GM12878 (cell line): ENCODE data around the gene SINHCAF. TPM values are rescaled to one million over a fixed set of nuclear protein-coding genes. Genes with fewer than 3 reads are reported as not detected.

Experiments
- ATAC-seq: fragments of 200-7000 bp; cut with Tn5 transposase; 3 replicates; pipeline ENCODE4 v1.9.1; 2020; ENCODE audit warnings: mild to moderate bottlenecking, moderate library complexity
- BruUV-seq: library from RNA; stranded (reverse); fragments of 400-500 nt; replicated peaks from 2 replicates; lab custom pipeline; 2021; lab: Mats Ljungman, UMichigan
- CTCF ChIA-PET: fragments of 300-600 bp; sonication (Branson Sonifier 250); formaldehyde crosslinking; extraction: SDS; loops from one replicate; lab custom pipeline; 2021; ENCODE audit warnings: inconsistent platforms; lab: Yijun Ruan, JAX
- POLR2A ChIA-PET: fragments of 350-600 bp; formaldehyde crosslinking; extraction: SDS; loops from one replicate; lab custom pipeline; 2021; ENCODE audit warnings: inconsistent platforms; lab: Charles Lee
- RAD21 ChIA-PET: fragments of 300-600 bp; sonication (Branson Sonifier 250); formaldehyde crosslinking; loops from one replicate; lab custom pipeline; 2023; ENCODE audit warnings: antibody characterized with exemption; ENCODE audit not compliant: unreplicated experiment; lab: Charles Lee
- SMC1A ChIA-PET: fragments of 300-600 bp; sonication (Branson Sonifier 250); formaldehyde crosslinking; loops from one replicate; lab custom pipeline; 2023; ENCODE audit not compliant: unreplicated experiment, uncharacterized antibody; lab: Charles Lee
- DNase-seq: peaks from one replicate; pipeline ENCODE4 v3.0.0-alpha.2; 2011; ENCODE audit warnings: low read depth, low spot score
- FAIRE-seq: peaks from 3 replicates; lab custom pipeline; 2011; peaks lifted over from hg19 to GRCh38; lab: Jason Lieb, UNC
- H2AFZ ChIP-seq: 2 replicates; pipeline ENCODE4 v1.6.0; 2011; ENCODE audit warnings: low read depth, low read length, control low read depth; ENCODE audit not compliant: control insufficient read depth
- H3K27ac ChIP-seq: 2 replicates; pipeline ENCODE4 v1.5.1; 2011; ENCODE audit warnings: control low read depth; ENCODE audit not compliant: control insufficient read depth, insufficient read depth
- H3K27me3 ChIP-seq, 2 experiments: replicated peaks in 1 of 2; 2 replicates each; pipeline versions ENCODE4 v1.6.0 to v1.6.1; 2011; ENCODE audit warnings: low read length in 1 of 2; ENCODE audit not compliant: control insufficient read depth in 2 of 2, insufficient read depth in 2 of 2
- H3K36me3 ChIP-seq, 2 experiments: 2 replicates each; pipeline ENCODE4 v1.5.1; 2011; ENCODE audit warnings: low read length in 1 of 2; ENCODE audit not compliant: control insufficient read depth in 2 of 2, insufficient read depth in 2 of 2
- H3K4me1 ChIP-seq: 2 replicates; pipeline ENCODE4 v1.6.1; 2011; ENCODE audit warnings: mild to moderate bottlenecking, low read length, moderate library complexity, mixed read lengths; ENCODE audit not compliant: control insufficient read depth, insufficient read depth
- H3K4me2 ChIP-seq: 2 replicates; pipeline ENCODE4 v1.6.0; 2011; ENCODE audit warnings: control low read depth; ENCODE audit not compliant: control insufficient read depth, insufficient read depth
- H3K4me3 ChIP-seq: fragments of 200-600 bp; sonication (generic); 2 replicates; pipeline ENCODE4 v1.5.1; 2016
- H3K79me2 ChIP-seq: 2 replicates; pipeline ENCODE4 v1.6.0; 2011; ENCODE audit warnings: low read length; ENCODE audit not compliant: control insufficient read depth, insufficient read depth
- H3K9ac ChIP-seq: 2 replicates; pipeline ENCODE4 v1.8.0; 2011; ENCODE audit warnings: low read length, control low read depth, mixed read lengths; ENCODE audit not compliant: control insufficient read depth, insufficient read depth
- H3K9me3 ChIP-seq: replicated peaks from 3 replicates; pipeline ENCODE4 v1.5.1; 2011; ENCODE audit warnings: mild to moderate bottlenecking, low read length; ENCODE audit not compliant: control insufficient read depth, insufficient read depth
- H4K20me1 ChIP-seq: 2 replicates; pipeline ENCODE4 v1.6.0; 2011; ENCODE audit not compliant: control insufficient read depth, insufficient read depth
- DPF2 ChIP-seq: fragments of 450-650 bp; IDR thresholded peaks from 2 replicates; pipeline ENCODE4 v1.6.1; 2017; ENCODE audit warnings: mild to moderate bottlenecking
- ETV6 ChIP-seq, 2 experiments: fragments of 450-650 bp in 1 of 2; IDR thresholded peaks in 1 of 2; conservative IDR thresholded peaks in 1 of 2; 2 replicates each; pipeline ENCODE4 v1.6.1; 2014; ENCODE audit warnings: antibody characterized with exemption in 1 of 2, borderline replicate concordance in 1 of 2, low read depth in 1 of 2, mild to moderate bottlenecking in 1 of 2, moderate library complexity in 1 of 2
- EZH2 ChIP-seq: IDR thresholded peaks from 2 replicates; pipeline ENCODE4 v1.6.1; 2012; ENCODE audit warnings: low read depth, mild to moderate bottlenecking, control low read depth, inconsistent platforms, low read length, borderline replicate concordance; ENCODE audit not compliant: control insufficient read depth
- HDAC2 ChIP-seq: fragments of 200-600 bp; sonication (generic); IDR thresholded peaks from 2 replicates; pipeline ENCODE4 v1.6.1; 2017
- IKZF1 ChIP-seq: fragments of 450-650 bp; conservative IDR thresholded peaks from 2 replicates; pipeline ENCODE4 v1.6.1; 2017; ENCODE audit warnings: antibody characterized with exemption, mild to moderate bottlenecking
- MTA2 ChIP-seq: fragments of 450-650 bp; IDR thresholded peaks from 2 replicates; pipeline ENCODE4 v1.6.1; 2016; ENCODE audit warnings: low read depth, mild to moderate bottlenecking, moderate library complexity
- MYC ChIP-seq: IDR thresholded peaks from 2 replicates; pipeline ENCODE4 v1.6.1; 2011; ENCODE audit warnings: mild to moderate bottlenecking, low read length, moderate library complexity, inconsistent platforms; ENCODE audit not compliant: insufficient read depth, insufficient replicate concordance, insufficient read length, severe bottlenecking
- POLR2A ChIP-seq: IDR thresholded peaks from 2 replicates; pipeline ENCODE4 v1.6.1; 2011; ENCODE audit warnings: low read depth, mild to moderate bottlenecking, low read length
- POLR2AphosphoS2 ChIP-seq: IDR thresholded peaks from 2 replicates; pipeline ENCODE4 v1.6.1; 2011; ENCODE audit warnings: low read depth, mild to moderate bottlenecking, low read length, improper control_type of control experiment, moderate library complexity
- RB1 ChIP-seq: fragments of 450-650 bp; formaldehyde crosslinking; IDR thresholded peaks from 2 replicates; pipeline ENCODE4 v1.6.1; 2017; ENCODE audit warnings: mild to moderate bottlenecking, borderline replicate concordance
- RUNX3 ChIP-seq: IDR thresholded peaks from 2 replicates; pipeline ENCODE4 v1.6.1; 2012; ENCODE audit warnings: low read length, inconsistent platforms
- SIN3A ChIP-seq: IDR thresholded peaks from 2 replicates; pipeline ENCODE4 v1.6.1; 2012; ENCODE audit warnings: low read depth, low read length, improper control_type of control experiment
- TARDBP ChIP-seq: IDR thresholded peaks from 2 replicates; pipeline ENCODE4 v1.6.1; 2016; ENCODE audit warnings: borderline replicate concordance
- TBL1XR1 ChIP-seq: IDR thresholded peaks from 2 replicates; pipeline ENCODE4 v1.6.1; 2012; ENCODE audit warnings: low read depth, low read length, improper control_type of control experiment
- ZBED1 ChIP-seq: IDR thresholded peaks from 2 replicates; pipeline ENCODE4 v1.6.1; 2016; ENCODE audit warnings: borderline replicate concordance
- ZNF274 ChIP-seq: IDR thresholded peaks from one replicate; pipeline ENCODE4 v1.8.0; 2011; ENCODE audit not compliant: insufficient read length, insufficient read depth
- WGBS: methylation state at CpG from one replicate; pipeline ENCODE4 v1.1.6; 2016; ENCODE audit warnings: low lambda C conversion rate; ENCODE audit not compliant: insufficient replicate concordance, insufficient coverage; ENCODE audit errors: missing lambda C conversion rate; 5-methylcytosine and 5-hydroxymethylcytosine counted together
- in situ Hi-C: fragments of 300-500 bp; cut with MboI; formaldehyde crosslinking; loops from 9 replicates; pipeline ENCODE4 v1.14.3; 2018; ENCODE audit warnings: mixed read lengths
- intact Hi-C: fragments of 100-400 bp; cut with micrococcal nuclease; formaldehyde crosslinking; loops from one replicate; pipeline ENCODE4 v1.14.2; 2022; ENCODE audit not compliant: unreplicated experiment
- polyA plus RNA-seq, 11 experiments: library from polyadenylated mRNA; depleted of rRNA in 4 of 11; unstranded in 6 of 11; stranded (reverse) in 5 of 11; fragments of >200 nt; fragmentation: Nextera tagmentation in 4 of 11; fragmentation: Illumina TruSeq in 1 of 11; extraction: Ambion mirVana in 4 of 11; extraction: Trizol in 1 of 11; gene quantifications; 1 replicate in 1 of 11; 2 replicates in 10 of 11; pipeline versions ENCODE4 v1.2.1 to v1.2.3, GENCODE V29; 2011 to 2016; ENCODE audit warnings: inconsistent platforms in 2 of 11, missing spikeins in 2 of 11, low read depth in 1 of 11
- total RNA-seq, 4 experiments: library from RNA; depleted of rRNA in 3 of 4; stranded (reverse); fragments of >200 nt in 3 of 4; fragmentation: Illumina TruSeq in 1 of 4; extraction: Trizol in 1 of 4; gene quantifications; 2 replicates each; pipeline versions ENCODE4 v1.2.1 to v1.2.3, GENCODE V29; 2013 to 2021
- TF ChIP-seq, protein P1 (sequence below): fragments of 450-650 bp; IDR thresholded peaks from 2 replicates; pipeline ENCODE4 v1.6.1; 2017; ENCODE audit warnings: mild to moderate bottlenecking, moderate library complexity
- TF ChIP-seq, protein P2 (sequence below): IDR thresholded peaks from 2 replicates; pipeline ENCODE4 v1.6.1; 2012; ENCODE audit warnings: low read length, inconsistent platforms

The SINHCAF gene
- total and polyA plus RNA-seq, 10 of the 15 experiments (the other 5 are each of a cell fraction or from before 2014, with no cell fraction given), result 60.4 to 156 (median 90.3) TPM

GRCh38 chr12:31324845-31325523 is 966 bp downstream of the SINHCAF start:
- in situ Hi-C loops, result no loop called here
- intact Hi-C loops, result loop anchor here (5.0 kb wide), 1 partner anchor 312 kb away; no protein-coding TSS in a partner anchor
- Histone ChIP-seq H3K36me3 (no peaks in the 10 kb centered on the region), H3K4me1 (peaks cover 2% of the 10 kb centered on the region; the same call in 1 of the 2 replicates), H3K4me3 (peak overlapping the region; percentile 92), H2AFZ (no peak overlapping the region; the same call in none of the 2 replicates), H3K9me3 (no peaks in the 10 kb centered on the region), H4K20me1 (no peaks in the 10 kb centered on the region), H3K9ac (peak overlapping the region; percentile 89), H3K79me2 (peaks cover 61% of the 10 kb centered on the region), H3K27me3 (no peaks in the 10 kb centered on the region), H3K4me2 (peak overlapping the region; percentile 66), H3K27ac (peak overlapping the region; percentile 95)
- RAD21 ChIA-PET, result no interaction called here
- DNase-seq, result no peak
- no peak for FAIRE-seq
- POLR2A ChIA-PET, result no interaction called here
- no TSS peak for BruUV-seq
- WGBS, result 1% methylated on average over 69 of the region's 69 CpGs
- ATAC-seq, result peak; percentile 25
- CTCF ChIA-PET, result no interaction called here
- SMC1A ChIA-PET, result no interaction called here
- no peak for TF ChIP-seq POLR2AphosphoS2
- TF ChIP-seq ETV6 (conservative IDR thresholded peaks at IDR 0.05 in 1 of 2, IDR thresholded peaks at IDR 0.05 in 1 of 2; ENCODE audit: borderline replicate concordance in 1 of 2, low read depth in 1 of 2), result no peak
- peak; percentile 33; the same call in 1 of the 2 replicates for TF ChIP-seq RB1
- TF ChIP-seq SIN3A, result 0 out of 2 replicates have a peak, but pooled peaks have one; percentile 50
- TF ChIP-seq DPF2, result peak; percentile 53
- TF ChIP-seq TARDBP, result 0 out of 2 replicates have a peak, but pooled peaks have one; percentile 28
- TF ChIP-seq HDAC2, result no peak
- 0 out of 2 replicates have a peak, but pooled peaks have one; percentile 7 for TF ChIP-seq MTA2
- TF ChIP-seq IKZF1, result 0 out of 2 replicates have a peak, but pooled peaks have one; percentile 9
- TF ChIP-seq EZH2, result no peak
- TF ChIP-seq TBL1XR1, result no peak
- peak; percentile 24; the same call in 1 of the 2 replicates for TF ChIP-seq RUNX3
- TF ChIP-seq, protein P1, sequence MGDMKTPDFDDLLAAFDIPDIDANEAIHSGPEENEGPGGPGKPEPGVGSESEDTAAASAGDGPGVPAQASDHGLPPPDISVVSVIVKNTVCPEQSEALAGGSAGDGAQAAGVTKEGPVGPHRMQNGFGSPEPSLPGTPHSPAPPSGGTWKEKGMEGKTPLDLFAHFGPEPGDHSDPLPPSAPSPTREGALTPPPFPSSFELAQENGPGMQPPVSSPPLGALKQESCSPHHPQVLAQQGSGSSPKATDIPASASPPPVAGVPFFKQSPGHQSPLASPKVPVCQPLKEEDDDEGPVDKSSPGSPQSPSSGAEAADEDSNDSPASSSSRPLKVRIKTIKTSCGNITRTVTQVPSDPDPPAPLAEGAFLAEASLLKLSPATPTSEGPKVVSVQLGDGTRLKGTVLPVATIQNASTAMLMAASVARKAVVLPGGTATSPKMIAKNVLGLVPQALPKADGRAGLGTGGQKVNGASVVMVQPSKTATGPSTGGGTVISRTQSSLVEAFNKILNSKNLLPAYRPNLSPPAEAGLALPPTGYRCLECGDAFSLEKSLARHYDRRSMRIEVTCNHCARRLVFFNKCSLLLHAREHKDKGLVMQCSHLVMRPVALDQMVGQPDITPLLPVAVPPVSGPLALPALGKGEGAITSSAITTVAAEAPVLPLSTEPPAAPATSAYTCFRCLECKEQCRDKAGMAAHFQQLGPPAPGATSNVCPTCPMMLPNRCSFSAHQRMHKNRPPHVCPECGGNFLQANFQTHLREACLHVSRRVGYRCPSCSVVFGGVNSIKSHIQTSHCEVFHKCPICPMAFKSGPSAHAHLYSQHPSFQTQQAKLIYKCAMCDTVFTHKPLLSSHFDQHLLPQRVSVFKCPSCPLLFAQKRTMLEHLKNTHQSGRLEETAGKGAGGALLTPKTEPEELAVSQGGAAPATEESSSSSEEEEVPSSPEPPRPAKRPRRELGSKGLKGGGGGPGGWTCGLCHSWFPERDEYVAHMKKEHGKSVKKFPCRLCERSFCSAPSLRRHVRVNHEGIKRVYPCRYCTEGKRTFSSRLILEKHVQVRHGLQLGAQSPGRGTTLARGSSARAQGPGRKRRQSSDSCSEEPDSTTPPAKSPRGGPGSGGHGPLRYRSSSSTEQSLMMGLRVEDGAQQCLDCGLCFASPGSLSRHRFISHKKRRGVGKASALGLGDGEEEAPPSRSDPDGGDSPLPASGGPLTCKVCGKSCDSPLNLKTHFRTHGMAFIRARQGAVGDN, result 0 out of 2 replicates have a peak, but pooled peaks have one; percentile 55
- TF ChIP-seq MYC, result peak; percentile 82
- TF ChIP-seq, protein P2, sequence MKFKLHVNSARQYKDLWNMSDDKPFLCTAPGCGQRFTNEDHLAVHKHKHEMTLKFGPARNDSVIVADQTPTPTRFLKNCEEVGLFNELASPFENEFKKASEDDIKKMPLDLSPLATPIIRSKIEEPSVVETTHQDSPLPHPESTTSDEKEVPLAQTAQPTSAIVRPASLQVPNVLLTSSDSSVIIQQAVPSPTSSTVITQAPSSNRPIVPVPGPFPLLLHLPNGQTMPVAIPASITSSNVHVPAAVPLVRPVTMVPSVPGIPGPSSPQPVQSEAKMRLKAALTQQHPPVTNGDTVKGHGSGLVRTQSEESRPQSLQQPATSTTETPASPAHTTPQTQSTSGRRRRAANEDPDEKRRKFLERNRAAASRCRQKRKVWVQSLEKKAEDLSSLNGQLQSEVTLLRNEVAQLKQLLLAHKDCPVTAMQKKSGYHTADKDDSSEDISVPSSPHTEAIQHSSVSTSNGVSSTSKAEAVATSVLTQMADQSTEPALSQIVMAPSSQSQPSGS, result 0 out of 2 replicates have a peak, but pooled peaks have one; percentile 4
- TF ChIP-seq ZBED1, result no peak
- peak; percentile 56 for TF ChIP-seq POLR2A
- no peak for TF ChIP-seq ZNF274
